ENCODE measurements around the gene NT5C1A.

- TF ChIP-seq EZH2 (IDR thresholded peaks at IDR 0.05; ENCODE audit: insufficient read depth, poor library complexity, severe bottlenecking) (no peak), EZH2phosphoT487 (IDR thresholded peaks at IDR 0.05; ENCODE audit: insufficient read depth, low read depth) (no peak)
These were observed 39.1 kb downstream of the NT5C1A start for GRCh38 chr1:39632682-39633417.

Measured in GM23248 (cell line).